GM18511 (cell line): ENCODE results near the gene DOCK9.

Experiments
- ATAC-seq: cut with Tn5 transposase; IDR thresholded peaks from one replicate; pipeline ENCODE4 v1.9.1; 2021; ENCODE audit warnings: mild to moderate bottlenecking, moderate library complexity; ENCODE audit not compliant: unreplicated experiment

DOCK9 gene

GRCh38 chr13:98752467-98753290 is 225.2 kb downstream of the DOCK9 start, which contains the start of gene SLC15A1:
Gene SLC15A1 (minus strand): TSS chr13:98752672. CDS start chr13:98752598, 74 bp downstream.
- no peak for ATAC-seq

DNA sequence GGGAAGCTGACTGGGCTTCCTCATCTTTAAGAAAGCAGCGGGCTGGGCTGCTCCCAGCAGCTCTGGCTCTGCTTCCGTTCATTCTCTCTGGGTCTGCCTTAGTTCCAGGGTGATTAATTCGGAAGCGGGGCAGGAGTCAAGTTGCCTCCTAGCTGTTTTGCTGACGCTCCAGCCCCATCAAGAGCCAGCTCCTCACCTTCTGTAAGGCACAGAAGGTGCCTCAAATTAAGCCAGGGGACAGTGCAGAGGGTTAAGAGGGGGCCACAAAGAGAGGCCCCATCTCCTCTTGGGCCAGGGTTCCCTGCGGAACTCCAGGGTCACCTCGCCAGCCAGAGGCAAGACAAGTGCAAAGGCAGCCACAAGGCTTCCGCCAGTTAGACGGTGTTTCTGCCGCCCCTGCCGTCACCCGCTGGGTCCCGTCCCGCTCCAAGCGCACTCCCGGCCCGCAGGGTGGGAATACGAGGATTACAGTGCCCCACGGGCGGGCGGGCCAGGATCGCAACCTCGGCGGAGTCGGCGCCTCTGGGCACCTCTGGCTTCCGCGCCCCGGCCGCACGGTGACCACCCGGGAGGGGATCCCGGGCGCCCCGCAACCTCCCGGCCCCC is 225.9 kb downstream of the DOCK9 start:
- no peak for ATAC-seq

GRCh38 chr13:98751367-98751782 is 226.5 kb downstream of the DOCK9 start:
- no peak for ATAC-seq

GRCh38 chr13:98749501-98749900 is 228.4 kb downstream of the DOCK9 start:
- ATAC-seq = no peak

DNA sequence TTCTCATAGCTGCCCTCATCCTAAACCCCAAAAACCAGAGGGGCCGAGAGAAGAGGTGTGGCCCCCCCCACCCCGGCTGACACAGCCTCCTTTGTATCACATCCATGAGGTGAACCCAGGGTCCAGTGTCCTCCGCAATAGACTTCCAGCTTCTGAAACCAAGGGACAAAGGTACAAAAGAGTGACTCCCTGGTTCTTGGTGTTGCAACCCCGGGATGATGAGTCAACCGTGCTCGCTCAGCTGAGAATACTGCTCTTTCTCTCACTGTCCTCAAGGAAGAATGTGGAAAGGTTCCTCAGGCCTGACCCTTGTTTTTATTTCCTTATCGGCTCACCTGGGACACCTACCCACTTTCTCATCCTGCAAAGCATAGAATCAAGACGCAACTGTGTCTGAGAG is 230.9 kb downstream of the DOCK9 start:
- no peak for ATAC-seq
